Karpas-422 (cell line): ENCODE data around the gene CELF5. TPM values are rescaled to one million over a fixed set of nuclear protein-coding genes. Genes with fewer than 3 reads are reported as not detected.

ENCODE experiments used
- DNase-seq: peaks from one replicate; pipeline ENCODE4 v3.0.0-alpha.2; 2015
- H2AFZ ChIP-seq: fragments of 200-600 bp; sonication (generic); 2 replicates; pipeline ENCODE4 v1.6.1; 2014; ENCODE audit warnings: antibody characterized with exemption, low read length, mixed read lengths
- H3K27ac ChIP-seq: fragments of 200-600 bp; sonication (generic); 2 replicates; pipeline ENCODE4 v1.5.1; 2014; ENCODE audit warnings: mild to moderate bottlenecking, low read length, moderate library complexity
- H3K27me3 ChIP-seq: fragments of 200-600 bp; sonication (generic); 2 replicates; pipeline ENCODE4 v1.6.1; 2014; ENCODE audit warnings: low read length, mixed read lengths
- H3K36me3 ChIP-seq: fragments of 200-600 bp; sonication (generic); 2 replicates; pipeline ENCODE4 v1.6.1; 2014; ENCODE audit warnings: low read length, mixed read lengths; ENCODE audit not compliant: insufficient read depth
- H3K4me1 ChIP-seq: fragments of 200-600 bp; sonication (generic); 2 replicates; pipeline ENCODE4 v1.6.1; 2014; ENCODE audit warnings: mild to moderate bottlenecking, low read length, mixed read lengths
- H3K4me2 ChIP-seq: fragments of 200-600 bp; sonication (generic); 2 replicates; pipeline ENCODE4 v1.6.1; 2014; ENCODE audit warnings: low read length, low read depth, mild to moderate bottlenecking; ENCODE audit not compliant: poor library complexity, severe bottlenecking
- H3K4me3 ChIP-seq: fragments of 200-600 bp; sonication (generic); 2 replicates; pipeline ENCODE4 v1.5.1; 2014; ENCODE audit warnings: mild to moderate bottlenecking, antibody characterized with exemption, low read length, mixed read lengths
- H3K79me2 ChIP-seq: fragments of 200-600 bp; sonication (generic); 2 replicates; pipeline ENCODE4 v1.6.1; 2014; ENCODE audit warnings: mild to moderate bottlenecking, low read length, mixed read lengths
- H3K9ac ChIP-seq: fragments of 200-600 bp; sonication (generic); 2 replicates; pipeline ENCODE4 v1.6.0; 2014; ENCODE audit warnings: low read length
- H3K9me2 ChIP-seq: fragments of 200-600 bp; sonication (generic), shearing (Covaris generic); replicated peaks from 2 replicates; pipeline ENCODE4 v1.6.0; 2014; ENCODE audit warnings: mild to moderate bottlenecking, low read length, moderate library complexity; ENCODE audit not compliant: insufficient read depth
- H3K9me3 ChIP-seq: fragments of 300-700, 200-600 bp; sonication (generic); 2 replicates; pipeline ENCODE4 v1.6.1; 2014; ENCODE audit warnings: low read length, mixed read lengths
- H4K20me1 ChIP-seq: fragments of 200-600 bp; sonication (generic); 2 replicates; pipeline ENCODE4 v1.6.1; 2014; ENCODE audit warnings: mild to moderate bottlenecking, antibody characterized with exemption, low read length, low read depth; ENCODE audit not compliant: insufficient read depth
- total RNA-seq: library from RNA; depleted of rRNA; stranded (reverse); fragments of >200 nt; shearing (Covaris generic); gene quantifications from 2 replicates; pipeline ENCODE4 v1.2.3, GENCODE V29; 2014; ENCODE audit warnings: low replicate concordance

CELF5 gene
- total RNA-seq, 1 experiment from 2014 or later: not detected

DNA sequence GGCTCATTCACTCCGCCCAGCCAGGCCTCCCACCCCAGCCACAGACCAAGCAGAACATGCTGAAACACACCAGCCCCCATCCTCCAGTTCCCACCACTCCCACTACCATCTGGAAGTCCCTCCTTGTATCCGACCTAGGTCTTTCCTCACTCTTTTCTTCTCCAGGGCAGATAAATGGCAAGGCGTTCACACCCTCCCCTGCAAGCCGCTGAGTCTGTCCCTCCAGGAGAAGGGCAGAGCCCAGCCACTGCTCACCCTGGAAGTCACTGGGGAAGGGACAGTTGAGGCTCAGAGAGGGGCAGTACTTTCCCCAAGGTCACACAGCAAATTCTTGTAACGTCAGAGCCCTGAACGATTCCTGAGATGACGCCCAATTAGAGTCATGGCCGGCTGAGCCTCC, 96.4 kb downstream of the CELF5 start:
- no peaks in the 10 kb centered on the region for H3K9me2 ChIP-seq
- no peak overlapping the region for H3K4me3 ChIP-seq
- no peak for DNase-seq
- H2AFZ ChIP-seq: no peak overlapping the region
- no peak overlapping the region for H3K4me2 ChIP-seq
- no peaks in the 10 kb centered on the region for H3K36me3 ChIP-seq
- no peaks in the 10 kb centered on the region for H3K79me2 ChIP-seq
- no peaks in the 10 kb centered on the region for H3K27me3 ChIP-seq
- H3K27ac ChIP-seq: no peak overlapping the region
- H3K9me3 ChIP-seq: no peaks in the 10 kb centered on the region
- no peak overlapping the region for H3K9ac ChIP-seq
- H4K20me1 ChIP-seq: no peaks in the 10 kb centered on the region
- no peaks in the 10 kb centered on the region for H3K4me1 ChIP-seq

DNA sequence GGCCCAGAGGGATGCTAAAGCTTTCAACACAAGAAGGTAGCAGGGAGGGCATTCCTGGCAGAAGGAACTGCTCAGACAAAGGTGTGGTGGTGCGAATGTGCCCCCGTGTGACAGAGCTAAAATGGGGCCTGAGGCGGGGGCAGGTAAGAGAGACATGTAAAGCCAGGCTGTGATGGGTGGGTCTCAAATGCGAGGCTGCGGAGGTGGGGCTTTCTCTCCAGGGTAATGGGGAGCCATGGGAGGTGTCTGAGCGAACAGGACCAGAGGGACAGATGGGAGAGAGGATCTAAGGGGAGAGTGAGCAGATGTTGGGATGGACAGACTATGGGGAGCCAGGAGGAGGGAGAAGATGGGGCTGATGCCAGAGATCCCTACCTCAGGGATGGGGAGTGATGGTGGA, 97.2 kb downstream of the CELF5 start:
- Histone ChIP-seq H3K9me3 (no peaks in the 10 kb centered on the region), H3K27ac (no peak overlapping the region), H4K20me1 (no peaks in the 10 kb centered on the region), H3K79me2 (no peaks in the 10 kb centered on the region), H3K27me3 (no peaks in the 10 kb centered on the region), H3K36me3 (no peaks in the 10 kb centered on the region), H3K4me2 (no peak overlapping the region), H3K4me3 (no peak overlapping the region), H2AFZ (no peak overlapping the region), H3K9me2 (no peaks in the 10 kb centered on the region), H3K9ac (no peak overlapping the region), H3K4me1 (no peaks in the 10 kb centered on the region)
- no peak for DNase-seq

DNA sequence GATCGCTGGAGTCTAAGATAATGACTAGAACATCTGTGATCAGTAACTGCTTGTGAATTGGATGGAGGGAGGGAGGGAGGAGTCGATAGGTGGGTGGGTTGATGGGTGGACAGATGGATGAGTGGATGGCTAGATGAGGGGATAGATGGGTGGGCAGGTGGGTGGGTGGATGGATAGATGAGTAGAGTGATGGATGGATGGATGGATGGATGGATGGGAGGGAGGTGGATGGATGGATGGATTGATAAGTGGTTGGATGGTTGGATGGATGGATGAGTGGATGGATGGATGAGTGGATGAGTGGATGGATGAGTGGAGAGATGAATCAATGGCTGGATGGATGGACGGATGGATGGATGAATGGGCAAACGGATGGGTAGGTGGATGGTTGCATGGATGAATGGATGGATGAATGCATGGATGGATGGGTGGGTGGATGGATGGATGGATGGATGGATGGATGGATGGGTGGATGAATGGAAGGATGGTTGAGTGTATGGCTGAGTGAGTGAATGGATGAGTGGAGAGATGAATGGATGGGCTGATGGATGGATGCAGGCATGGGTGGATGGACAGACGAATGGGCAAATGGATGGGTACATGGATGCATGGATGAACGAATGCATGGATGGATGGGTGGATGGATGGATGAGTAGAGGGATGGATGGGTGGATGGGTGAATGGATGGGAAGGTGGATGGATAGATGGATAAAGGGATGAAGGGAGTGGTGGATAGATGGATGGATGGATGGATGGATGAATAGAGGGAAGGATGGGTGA, 97.9 kb downstream of the CELF5 start:
- Histone ChIP-seq H3K4me1 (no peaks in the 10 kb centered on the region), H3K9ac (no peak overlapping the region), H3K79me2 (no peaks in the 10 kb centered on the region), H3K27ac (no peak overlapping the region), H3K9me2 (no peaks in the 10 kb centered on the region), H3K9me3 (no peaks in the 10 kb centered on the region), H3K4me3 (no peak overlapping the region), H3K27me3 (no peaks in the 10 kb centered on the region), H3K4me2 (no peak overlapping the region), H2AFZ (no peak overlapping the region), H4K20me1 (no peaks in the 10 kb centered on the region), H3K36me3 (no peaks in the 10 kb centered on the region)
- DNase-seq: no peak

DNA sequence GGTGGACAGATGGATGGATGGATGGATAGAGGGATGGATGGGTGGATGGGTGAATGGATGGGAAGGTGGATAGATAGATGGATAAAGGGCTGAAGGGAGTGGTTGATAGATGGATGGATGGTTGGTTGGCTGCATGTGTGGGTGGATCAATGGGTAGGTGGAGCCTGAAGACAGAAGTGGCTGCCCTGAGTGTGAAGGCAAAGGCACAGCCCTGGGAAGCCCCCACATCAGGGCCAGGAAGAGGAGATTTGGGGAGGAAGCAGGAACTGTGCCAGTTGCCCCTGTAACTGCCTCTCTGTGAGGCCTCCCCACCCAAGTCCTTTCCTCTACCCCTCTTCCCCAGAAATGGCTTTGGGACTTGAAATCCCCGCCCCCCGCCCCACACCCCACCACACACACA, 98.6 kb downstream of the CELF5 start:
- Histone ChIP-seq H3K4me3 (no peak overlapping the region), H3K27ac (no peak overlapping the region), H2AFZ (no peak overlapping the region), H3K9me2 (no peaks in the 10 kb centered on the region), H3K9ac (no peak overlapping the region), H3K4me1 (no peaks in the 10 kb centered on the region), H3K79me2 (no peaks in the 10 kb centered on the region), H3K9me3 (no peaks in the 10 kb centered on the region), H3K36me3 (no peaks in the 10 kb centered on the region), H3K27me3 (no peaks in the 10 kb centered on the region), H4K20me1 (no peaks in the 10 kb centered on the region), H3K4me2 (no peak overlapping the region)
- no peak for DNase-seq

DNA sequence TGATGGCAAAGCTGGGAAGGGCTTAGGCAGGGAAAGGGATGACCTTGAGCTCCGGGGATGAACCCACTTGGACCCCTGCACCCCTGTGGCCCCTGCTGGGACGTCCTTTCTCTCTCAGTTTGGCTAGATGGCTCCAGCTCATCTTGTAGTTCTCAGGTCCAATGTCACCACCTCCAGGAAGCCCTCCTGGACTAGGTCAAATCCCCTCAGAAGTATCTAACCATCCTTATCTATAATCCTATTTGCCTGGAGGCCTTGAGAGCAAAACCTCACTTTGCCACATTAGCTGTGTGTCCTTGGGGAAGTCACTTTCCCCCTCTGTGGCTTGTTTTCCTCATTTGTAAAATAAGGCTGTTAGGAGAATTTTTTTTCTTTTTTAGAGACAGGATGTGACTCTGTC, 99.2 kb downstream of the CELF5 start:
- Histone ChIP-seq H3K9me3 (no peaks in the 10 kb centered on the region), H3K9ac (no peak overlapping the region), H3K27me3 (no peaks in the 10 kb centered on the region), H3K4me3 (no peak overlapping the region), H3K4me1 (no peaks in the 10 kb centered on the region), H3K9me2 (no peaks in the 10 kb centered on the region), H3K36me3 (no peaks in the 10 kb centered on the region), H3K27ac (no peak overlapping the region), H4K20me1 (no peaks in the 10 kb centered on the region), H3K4me2 (no peak overlapping the region), H3K79me2 (no peaks in the 10 kb centered on the region), H2AFZ (no peak overlapping the region)
- DNase-seq: no peak

DNA sequence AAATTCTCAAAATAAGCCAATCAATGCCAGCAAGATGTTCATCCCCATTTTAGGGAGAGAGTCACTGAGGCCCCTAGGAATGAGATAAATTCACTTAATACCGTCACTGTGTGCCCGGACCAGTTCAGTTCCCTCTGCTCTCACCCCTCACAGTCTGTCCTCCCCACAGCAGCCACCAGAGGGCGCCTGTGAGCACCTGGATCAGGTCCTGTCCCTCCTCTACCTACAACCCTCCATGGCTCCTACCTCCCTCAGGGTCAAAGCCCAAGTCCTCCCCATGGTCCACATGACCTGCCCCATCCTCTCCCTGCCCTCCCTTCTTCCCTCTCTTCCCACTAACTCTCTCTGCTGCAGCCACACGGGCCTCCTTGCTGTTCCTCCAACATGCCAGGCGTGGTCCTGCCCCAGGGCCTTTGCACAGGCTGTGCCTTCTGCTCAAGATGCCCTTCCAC, 100.0 kb downstream of the CELF5 start:
- Histone ChIP-seq H4K20me1 (no peaks in the 10 kb centered on the region), H3K4me2 (no peak overlapping the region), H2AFZ (no peak overlapping the region), H3K27me3 (no peaks in the 10 kb centered on the region), H3K36me3 (no peaks in the 10 kb centered on the region), H3K4me1 (no peaks in the 10 kb centered on the region), H3K4me3 (no peak overlapping the region), H3K9me2 (no peaks in the 10 kb centered on the region), H3K79me2 (no peaks in the 10 kb centered on the region), H3K27ac (no peak overlapping the region), H3K9me3 (no peaks in the 10 kb centered on the region), H3K9ac (no peak overlapping the region)
- DNase-seq: peak; percentile 83

DNA sequence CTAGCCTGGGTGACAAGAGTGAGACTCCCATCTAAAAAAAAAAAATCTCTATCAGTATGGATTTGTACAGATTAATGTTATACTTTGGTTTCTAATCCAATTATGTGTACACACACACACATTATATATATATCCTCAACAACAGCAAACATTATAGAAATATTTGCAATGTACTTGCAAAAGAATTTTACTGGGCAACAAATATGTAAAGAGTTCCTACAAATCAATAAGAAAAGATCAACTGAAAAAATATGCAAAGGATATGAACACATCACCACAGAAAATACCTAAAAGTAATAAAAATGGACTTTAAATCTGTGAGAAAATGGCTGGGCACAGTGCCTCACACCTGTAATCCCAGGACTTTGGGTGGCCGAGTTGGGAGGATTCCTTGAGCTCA, 101.0 kb downstream of the CELF5 start:
- DNase-seq: no peak
- Histone ChIP-seq H3K4me2 (no peak overlapping the region), H4K20me1 (no peaks in the 10 kb centered on the region), H3K27me3 (no peaks in the 10 kb centered on the region), H2AFZ (no peak overlapping the region), H3K4me3 (no peak overlapping the region), H3K4me1 (no peaks in the 10 kb centered on the region), H3K36me3 (no peaks in the 10 kb centered on the region), H3K9me2 (no peaks in the 10 kb centered on the region), H3K27ac (no peak overlapping the region), H3K9me3 (no peaks in the 10 kb centered on the region), H3K79me2 (no peaks in the 10 kb centered on the region), H3K9ac (no peak overlapping the region)

DNA sequence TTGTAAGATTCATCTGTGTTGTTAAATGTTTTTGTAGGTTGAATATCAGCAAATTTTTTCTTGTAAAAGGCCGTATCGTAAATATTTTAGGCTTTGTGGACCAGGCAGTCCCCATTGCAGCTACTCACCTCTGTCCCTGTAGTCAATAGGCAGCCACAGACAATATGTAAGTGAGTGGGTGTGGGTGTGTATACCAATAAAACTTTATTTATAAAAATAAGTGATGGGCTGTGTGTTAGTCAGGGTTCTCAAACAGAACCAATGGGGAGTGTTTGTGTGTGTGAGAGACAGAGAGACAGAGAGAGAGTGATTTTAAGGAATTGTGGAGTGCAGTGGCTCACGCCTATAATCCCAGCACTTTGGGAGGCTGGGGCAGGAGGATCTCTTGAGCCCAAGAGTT, 104.3 kb downstream of the CELF5 start:
- no peaks in the 10 kb centered on the region for H3K9me3 ChIP-seq
- H4K20me1 ChIP-seq: no peaks in the 10 kb centered on the region
- DNase-seq: no peak
- H3K27ac ChIP-seq: no peak overlapping the region
- H3K9me2 ChIP-seq: no peaks in the 10 kb centered on the region
- no peak overlapping the region for H2AFZ ChIP-seq
- H3K9ac ChIP-seq: no peak overlapping the region
- no peaks in the 10 kb centered on the region for H3K79me2 ChIP-seq
- H3K27me3 ChIP-seq: no peaks in the 10 kb centered on the region
- H3K4me2 ChIP-seq: no peak overlapping the region
- H3K4me3 ChIP-seq: no peak overlapping the region
- H3K4me1 ChIP-seq: no peaks in the 10 kb centered on the region
- no peaks in the 10 kb centered on the region for H3K36me3 ChIP-seq
